PC-3 (cell line): Measurements from ENCODE around the gene SIDT2. TPM values are rescaled to one million over a fixed set of nuclear protein-coding genes. Genes with fewer than 3 reads are reported as not detected.

ENCODE experiments used
- ATAC-seq: fragments of 200-7000 bp; cut with Tn5 transposase; 2 replicates; pipeline ENCODE4 v1.9.1; 2020; ENCODE audit warnings: mild to moderate bottlenecking, moderate library complexity
- BruUV-seq: library from RNA; stranded (reverse); fragments of 400-500 nt; replicated peaks from 2 replicates; lab custom pipeline; 2021; lab: Mats Ljungman, UMichigan
- CTCF ChIA-PET: fragments of 300-600 bp; sonication (Branson Sonifier 250); formaldehyde crosslinking; loops from one replicate; lab custom pipeline; 2022; ENCODE audit warnings: antibody characterized with exemption; lab: Charles Lee
- POLR2A ChIA-PET: fragments of 300-600 bp; sonication (Branson Sonifier 250); formaldehyde crosslinking; loops from one replicate; lab custom pipeline; 2022; ENCODE audit warnings: antibody characterized with exemption; ENCODE audit not compliant: unreplicated experiment; lab: Charles Lee
- DNase-seq: peaks from one replicate; pipeline ENCODE4 v3.0.0-alpha.2; 2015
- H2AFZ ChIP-seq: fragments of 300-600 bp; sonication (generic); 2 replicates; pipeline ENCODE4 v1.6.0; 2016; ENCODE audit warnings: antibody characterized with exemption, low read length
- H3F3A ChIP-seq: fragments of 300-600 bp; sonication (generic); one replicate; pipeline ENCODE4 v1.6.0; 2017; ENCODE audit warnings: antibody characterized with exemption, low read length, control low read depth, mild to moderate bottlenecking; ENCODE audit not compliant: unreplicated experiment
- H3K27ac ChIP-seq: fragments of 300-600 bp; sonication (generic); 2 replicates; pipeline ENCODE4 v1.5.1; 2016; ENCODE audit warnings: mild to moderate bottlenecking, low read length
- H3K27me3 ChIP-seq: fragments of 300-600 bp; sonication (generic); 2 replicates; pipeline ENCODE4 v1.6.1; 2016; ENCODE audit warnings: low read length, mixed read lengths
- H3K36me3 ChIP-seq: fragments of 300-600 bp; sonication (generic); 2 replicates; pipeline ENCODE4 v1.6.1; 2016; ENCODE audit warnings: low read depth, mixed run types, low read length, mixed read lengths
- H3K4me1 ChIP-seq: fragments of 300-600 bp; sonication (generic); 2 replicates; pipeline ENCODE4 v1.5.1; 2016; ENCODE audit warnings: low read length; ENCODE audit not compliant: insufficient read depth
- H3K4me2 ChIP-seq: fragments of 300-600 bp; sonication (generic); 2 replicates; pipeline ENCODE4 v1.6.0; 2016; ENCODE audit warnings: low read length
- H3K4me3 ChIP-seq: fragments of 300-600 bp; sonication (generic); 2 replicates; pipeline ENCODE4 v1.5.1; 2016; ENCODE audit warnings: mild to moderate bottlenecking, low read length, mixed read lengths
- H3K79me2 ChIP-seq: fragments of 300-600 bp; sonication (generic); 2 replicates; pipeline ENCODE4 v1.6.1; 2017; ENCODE audit warnings: low read length, mixed read lengths
- H3K9ac ChIP-seq: fragments of 300-600 bp; sonication (generic); 2 replicates; pipeline ENCODE4 v1.6.0; 2016; ENCODE audit warnings: mild to moderate bottlenecking, low read length
- H3K9me2 ChIP-seq: fragments of 300-600 bp; sonication (generic); replicated peaks from 2 replicates; pipeline ENCODE4 v1.6.1; 2016; ENCODE audit warnings: mixed run types, low read length, mixed read lengths
- H3K9me3 ChIP-seq: fragments of 300-600 bp; sonication (generic); 2 replicates; pipeline ENCODE4 v1.6.1; 2016; ENCODE audit warnings: low read length, mixed read lengths
- H4K20me1 ChIP-seq: fragments of 300-600 bp; sonication (generic); 2 replicates; pipeline ENCODE4 v1.6.1; 2016; ENCODE audit warnings: low read length, mixed read lengths
- EZH2 ChIP-seq: fragments of 300-600 bp; sonication (generic); IDR thresholded peaks from one replicate; pipeline ENCODE4 v1.6.1; 2017; ENCODE audit warnings: antibody characterized with exemption, mild to moderate bottlenecking, low read length; ENCODE audit not compliant: unreplicated experiment
- EZH2phosphoT487 ChIP-seq: fragments of 300-600 bp; sonication (generic); IDR thresholded peaks from 2 replicates; pipeline ENCODE4 v1.6.1; 2018; ENCODE audit warnings: mild to moderate bottlenecking, antibody characterized with exemption, low read length, borderline replicate concordance
- intact Hi-C: fragments of 100-400 bp; cut with micrococcal nuclease; formaldehyde crosslinking; loops from 2 replicates; pipeline ENCODE4 v1.9.0; 2023
- total RNA-seq: library from RNA; depleted of rRNA; stranded (reverse); fragments of >200 nt; gene quantifications from 2 replicates; pipeline ENCODE4 v1.2.3, GENCODE V29; 2014
- TF ChIP-seq, protein P1 (sequence below): fragments of 300-600 bp; sonication (generic); conservative IDR thresholded peaks from 2 replicates; pipeline ENCODE4 v1.5.1; 2017; ENCODE audit warnings: antibody characterized with exemption, low read depth, mild to moderate bottlenecking, low read length

SIDT2 gene
- total RNA-seq, 1 experiment from 2014 or later: 13.6 TPM

DNA sequence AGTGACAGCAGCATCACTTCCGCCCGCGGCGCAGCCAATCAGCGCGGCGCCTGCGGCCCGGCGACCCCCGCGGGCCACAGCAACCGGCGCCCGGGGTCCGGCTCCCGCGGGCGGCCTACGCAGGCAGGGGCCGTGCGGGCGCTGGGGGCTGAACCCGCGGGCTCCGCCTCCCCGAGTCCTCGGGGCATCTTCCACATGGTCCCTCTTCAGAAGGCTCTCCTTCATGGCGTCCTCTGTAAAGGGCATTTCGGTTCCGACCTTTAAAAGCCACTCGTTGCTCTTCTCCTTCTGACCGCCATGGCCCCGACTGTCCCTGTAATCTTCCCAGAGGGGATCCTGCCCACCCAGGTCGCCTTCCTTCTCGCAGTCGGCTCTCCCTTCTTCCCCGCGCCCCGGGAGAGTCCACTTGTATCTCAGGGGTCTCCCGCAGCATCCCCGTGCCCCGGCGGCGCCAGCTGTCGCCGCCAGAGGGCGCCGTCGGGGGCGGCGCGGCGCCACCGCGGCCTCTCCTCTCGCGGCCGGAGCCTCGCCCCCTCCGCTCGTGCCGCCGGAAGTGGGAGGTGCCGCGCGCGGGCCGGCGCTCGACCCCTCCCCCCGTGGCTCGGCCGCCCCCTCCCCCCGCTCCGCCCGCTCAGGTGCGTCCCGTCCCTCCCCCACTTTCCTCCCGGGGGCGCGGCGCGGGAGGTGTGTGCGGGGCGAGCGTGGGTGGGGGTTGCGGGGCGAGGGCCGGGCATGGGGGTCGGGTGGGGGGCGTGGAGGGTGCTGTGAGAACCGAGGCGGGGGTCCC is 53.7 kb downstream of the SIDT2 start, which contains the start of gene RNF214:
RNF214 (plus strand) TSS at position 580 of the 787 bp plus-strand sequence. CDS start 1,602 bp downstream, outside the sequence.
- BruUV-seq: no TSS peak
- POLR2A ChIA-PET: no interaction called here
- TF ChIP-seq EZH2 (no peak), EZH2phosphoT487 (no peak)
- TF ChIP-seq, protein P1, sequence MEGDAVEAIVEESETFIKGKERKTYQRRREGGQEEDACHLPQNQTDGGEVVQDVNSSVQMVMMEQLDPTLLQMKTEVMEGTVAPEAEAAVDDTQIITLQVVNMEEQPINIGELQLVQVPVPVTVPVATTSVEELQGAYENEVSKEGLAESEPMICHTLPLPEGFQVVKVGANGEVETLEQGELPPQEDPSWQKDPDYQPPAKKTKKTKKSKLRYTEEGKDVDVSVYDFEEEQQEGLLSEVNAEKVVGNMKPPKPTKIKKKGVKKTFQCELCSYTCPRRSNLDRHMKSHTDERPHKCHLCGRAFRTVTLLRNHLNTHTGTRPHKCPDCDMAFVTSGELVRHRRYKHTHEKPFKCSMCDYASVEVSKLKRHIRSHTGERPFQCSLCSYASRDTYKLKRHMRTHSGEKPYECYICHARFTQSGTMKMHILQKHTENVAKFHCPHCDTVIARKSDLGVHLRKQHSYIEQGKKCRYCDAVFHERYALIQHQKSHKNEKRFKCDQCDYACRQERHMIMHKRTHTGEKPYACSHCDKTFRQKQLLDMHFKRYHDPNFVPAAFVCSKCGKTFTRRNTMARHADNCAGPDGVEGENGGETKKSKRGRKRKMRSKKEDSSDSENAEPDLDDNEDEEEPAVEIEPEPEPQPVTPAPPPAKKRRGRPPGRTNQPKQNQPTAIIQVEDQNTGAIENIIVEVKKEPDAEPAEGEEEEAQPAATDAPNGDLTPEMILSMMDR: peak; percentile 87
- no peaks in the 10 kb centered on the region for H3K27me3 ChIP-seq
- H3K4me3 ChIP-seq: peak within 1 kb of the TSS; percentile 86
- H3K4me2 ChIP-seq: peak within 1 kb of the TSS; percentile 99
- H2AFZ ChIP-seq: peak within 1 kb of the TSS; percentile 97
- H3F3A ChIP-seq: no peaks in the 10 kb centered on the region
- CTCF ChIA-PET: no interaction called here
- ATAC-seq (peak; percentile 78), DNase-seq (peak; percentile 93)
- intact Hi-C loops: loop anchor here (10.0 kb wide), 1 partner anchor 377 kb away; no protein-coding TSS in a partner anchor
- H3K9me3 ChIP-seq: no peaks in the 10 kb centered on the region
- H3K9ac ChIP-seq: peak within 1 kb of the TSS; percentile 82
- H3K9me2 ChIP-seq: no peaks in the 10 kb centered on the region
- peaks cover 7% of the 10 kb centered on the region; the same call in 1 of the 2 replicates for H3K36me3 ChIP-seq
- H3K79me2 ChIP-seq: peaks cover 36% of the 10 kb centered on the region
- peaks cover 23% of the 10 kb centered on the region for H3K4me1 ChIP-seq
- peak within 1 kb of the TSS; percentile 25 for H3K27ac ChIP-seq
- no peaks in the 10 kb centered on the region for H4K20me1 ChIP-seq

DNA sequence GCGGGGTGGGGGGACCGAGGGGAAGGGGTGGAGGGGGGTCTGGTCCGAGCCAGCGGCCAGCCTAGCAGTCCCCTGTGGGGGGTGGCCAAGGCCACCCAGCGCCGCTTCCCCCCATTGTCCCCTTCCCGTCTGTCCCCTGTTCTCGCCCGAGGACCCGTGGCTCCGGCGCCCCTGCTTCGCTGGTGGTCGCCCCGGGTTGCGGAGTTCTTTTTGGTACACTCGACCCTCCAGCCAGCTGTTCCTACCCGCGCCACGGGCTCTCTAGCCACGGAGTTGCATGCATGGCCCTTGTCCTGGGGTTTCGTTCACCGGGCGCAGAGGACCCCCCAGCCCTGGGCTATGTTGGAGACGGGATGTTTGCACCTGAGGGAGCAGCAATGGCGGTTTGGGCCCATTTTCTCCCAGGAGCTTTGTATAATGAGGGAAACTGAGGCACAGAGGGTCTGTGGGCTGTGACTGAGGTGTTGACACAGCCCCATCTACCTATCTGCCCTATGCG is 54.4 kb downstream of the SIDT2 start:
- H2AFZ ChIP-seq: peak overlapping the region; percentile 89
- peak overlapping the region; percentile 77 for H3K9ac ChIP-seq
- H3F3A ChIP-seq: no peaks in the 10 kb centered on the region
- H3K4me3 ChIP-seq: peak overlapping the region; percentile 86
- ATAC-seq (peak; percentile 6), DNase-seq (no peak)
- H3K27ac ChIP-seq: no peak overlapping the region
- H4K20me1 ChIP-seq: no peaks in the 10 kb centered on the region
- no peaks in the 10 kb centered on the region for H3K9me2 ChIP-seq
- intact Hi-C loops: loop anchor here (1.0 to 10.0 kb wide), 2 partner anchors 83 to 378 kb away; partner anchors contain the start of gene BACE1
- peaks cover 36% of the 10 kb centered on the region for H3K79me2 ChIP-seq
- BruUV-seq: no TSS peak
- H3K36me3 ChIP-seq: peaks cover 7% of the 10 kb centered on the region; the same call in 1 of the 2 replicates
- CTCF ChIA-PET: no interaction called here
- peaks cover 24% of the 10 kb centered on the region for H3K4me1 ChIP-seq
- peak overlapping the region; percentile 99 for H3K4me2 ChIP-seq
- TF ChIP-seq EZH2: no peak
- TF ChIP-seq, protein P1: no peak
- no peak for TF ChIP-seq EZH2phosphoT487
- POLR2A ChIA-PET: no interaction called here
- no peaks in the 10 kb centered on the region for H3K27me3 ChIP-seq
- H3K9me3 ChIP-seq: no peaks in the 10 kb centered on the region

DNA sequence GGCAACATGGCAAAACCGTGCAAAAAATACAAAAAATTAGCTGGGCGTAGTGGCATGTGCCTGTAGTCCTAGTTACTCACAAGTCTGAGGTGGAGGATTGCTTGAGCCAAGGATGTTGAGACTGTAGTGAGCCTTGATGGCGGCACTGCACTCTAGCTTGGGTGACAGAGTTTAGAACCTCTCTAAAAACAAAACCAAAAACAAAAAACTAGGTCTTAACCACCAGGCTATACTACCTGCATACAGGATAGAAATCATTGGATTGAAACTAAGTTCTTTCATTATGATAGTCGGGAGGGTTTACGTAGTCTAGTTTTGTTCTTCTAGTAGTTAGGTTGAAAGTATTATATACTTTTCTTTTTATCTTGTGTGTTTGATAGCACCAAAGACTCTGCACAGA is 59.7 kb downstream of the SIDT2 start:
- H3K36me3 ChIP-seq: no peaks in the 10 kb centered on the region
- no peak overlapping the region; the same call in 1 of the 2 replicates for H3K27ac ChIP-seq
- peaks cover 4% of the 10 kb centered on the region for H3F3A ChIP-seq
- H3K79me2 ChIP-seq: peaks cover 5% of the 10 kb centered on the region; the same call in 1 of the 2 replicates
- no peaks in the 10 kb centered on the region for H3K27me3 ChIP-seq
- no peak overlapping the region for H3K9ac ChIP-seq
- no peaks in the 10 kb centered on the region for H3K9me2 ChIP-seq
- no peak overlapping the region for H3K4me3 ChIP-seq
- H4K20me1 ChIP-seq: no peaks in the 10 kb centered on the region
- H3K4me1 ChIP-seq: peaks cover 27% of the 10 kb centered on the region
- no peaks in the 10 kb centered on the region for H3K9me3 ChIP-seq
- no peak for DNase-seq
- TF ChIP-seq EZH2 (no peak), EZH2phosphoT487 (no peak)
- TF ChIP-seq, protein P1: no peak
- POLR2A ChIA-PET: no interaction called here
- no peak overlapping the region for H3K4me2 ChIP-seq
- BruUV-seq: no TSS peak
- no peak overlapping the region for H2AFZ ChIP-seq
- intact Hi-C loops: loop anchor here (5.0 to 10.0 kb wide), 2 partner anchors 383 to 579 kb away; no protein-coding TSS in a partner anchor
- no peak for ATAC-seq
- CTCF ChIA-PET: no interaction called here
